ENCODE results near the gene ASTN2. TPM values are rescaled to one million over a fixed set of nuclear protein-coding genes. Genes with fewer than 3 reads are reported as not detected.

ASTN2 gene
- polyA plus RNA-seq, 1 donor from 2014 or later: 6.8 TPM

GRCh38 chr9:116984111-116984510 lies 430.7 kb downstream of the ASTN2 start:
- TF ChIP-seq POLR2AphosphoS5 (IDR thresholded peaks at IDR 0.05) (no peak), MXI1 (conservative IDR thresholded peaks at IDR 0.05; ENCODE audit: poor library complexity, severe bottlenecking) (no peak), RAD21 (conservative IDR thresholded peaks at IDR 0.05) (no peak), EP300 (conservative IDR thresholded peaks at IDR 0.05; ENCODE audit: poor library complexity, severe bottlenecking) (no peak), SMC3 (conservative IDR thresholded peaks at IDR 0.05; ENCODE audit: poor library complexity) (no peak), TAF1 (IDR thresholded peaks at IDR 0.05; ENCODE audit: low read depth) (no peak), EZH2 (IDR thresholded peaks at IDR 0.05; ENCODE audit: borderline replicate concordance, insufficient read depth, low read length, poor library complexity, severe bottlenecking) (no peak), REST (IDR thresholded peaks at IDR 0.05; ENCODE audit: borderline replicate concordance) (no peak), CTCF (IDR thresholded peaks at IDR 0.05; ENCODE audit: poor library complexity, severe bottlenecking) (no peak)
- Histone ChIP-seq H3K9me3 (ENCODE audit: low read length) (no peaks in the 10 kb centered on the region), H3K4me2 (ENCODE audit: low read length) (no peak overlapping the region), H3K9me2 (ENCODE audit: insufficient read depth, low read length) (no peaks in the 10 kb centered on the region), H3K9ac (ENCODE audit: low read length) (no peak overlapping the region), H3K27ac (ENCODE audit: low read length) (no peak overlapping the region), H3F3A (ENCODE audit: insufficient read depth, low read length, poor library complexity, severe bottlenecking) (no peaks in the 10 kb centered on the region), H4K20me1 (ENCODE audit: insufficient read depth) (no peaks in the 10 kb centered on the region), H3K27me3 (ENCODE audit: insufficient read depth, low read depth, low read length) (no peaks in the 10 kb centered on the region), H3K36me3 (ENCODE audit: insufficient read depth, low read length) (no peaks in the 10 kb centered on the region), H2AFZ (ENCODE audit: low read depth, low read length) (no peak overlapping the region), H3K4me3 (ENCODE audit: low read length) (no peak overlapping the region), H3K79me2 (replicated peaks; ENCODE audit: insufficient read depth, low read length) (no peaks in the 10 kb centered on the region)

- Histone ChIP-seq H3K36me3 (ENCODE audit: insufficient read depth, low read length) (no peaks in the 10 kb centered on the region), H2AFZ (ENCODE audit: low read depth, low read length) (no peak overlapping the region), H3K9me2 (ENCODE audit: insufficient read depth, low read length) (no peaks in the 10 kb centered on the region), H3K27me3 (ENCODE audit: insufficient read depth, low read depth, low read length) (no peaks in the 10 kb centered on the region), H3K9me3 (ENCODE audit: low read length) (no peaks in the 10 kb centered on the region), H3K4me2 (ENCODE audit: low read length) (peak overlapping the region; percentile 4), H3K79me2 (replicated peaks; ENCODE audit: insufficient read depth, low read length) (no peaks in the 10 kb centered on the region), H4K20me1 (ENCODE audit: insufficient read depth) (no peaks in the 10 kb centered on the region), H3F3A (ENCODE audit: insufficient read depth, low read length, poor library complexity, severe bottlenecking) (no peaks in the 10 kb centered on the region), H3K27ac (ENCODE audit: low read length) (peak overlapping the region; percentile 29), H3K9ac (ENCODE audit: low read length) (no peak overlapping the region), H3K4me3 (ENCODE audit: low read length) (no peak overlapping the region)
- TF ChIP-seq MXI1 (conservative IDR thresholded peaks at IDR 0.05; ENCODE audit: poor library complexity, severe bottlenecking) (no peak), RAD21 (conservative IDR thresholded peaks at IDR 0.05) (peak; percentile 20), CTCF (IDR thresholded peaks at IDR 0.05; ENCODE audit: poor library complexity, severe bottlenecking) (no peak), POLR2AphosphoS5 (IDR thresholded peaks at IDR 0.05) (peak; percentile 74), EZH2 (IDR thresholded peaks at IDR 0.05; ENCODE audit: borderline replicate concordance, insufficient read depth, low read length, poor library complexity, severe bottlenecking) (no peak), TAF1 (IDR thresholded peaks at IDR 0.05; ENCODE audit: low read depth) (no peak), EP300 (conservative IDR thresholded peaks at IDR 0.05; ENCODE audit: poor library complexity, severe bottlenecking) (peak; percentile 87), REST (IDR thresholded peaks at IDR 0.05; ENCODE audit: borderline replicate concordance) (peak; percentile 34), SMC3 (conservative IDR thresholded peaks at IDR 0.05; ENCODE audit: poor library complexity) (peak; percentile 25)
Observed at GRCh38 chr9:116980582-116981120, 434.2 kb downstream of the ASTN2 start.
